Measurements from ENCODE around the gene ERP27.

ERP27 gene

GRCh38 chr12:14984036-14984435 is 45.7 kb upstream of the ERP27 start:
- no peak overlapping the region for H3K27ac ChIP-seq (ENCODE audit: low read length)
- TF ChIP-seq EZH2phosphoT487 (IDR thresholded peaks at IDR 0.05; ENCODE audit: low read length) (no peak), EZH2 (optimal IDR thresholded peaks at IDR 0.05; ENCODE audit: low read depth, low read length) (no peak)
- TF ChIP-seq, protein P1, sequence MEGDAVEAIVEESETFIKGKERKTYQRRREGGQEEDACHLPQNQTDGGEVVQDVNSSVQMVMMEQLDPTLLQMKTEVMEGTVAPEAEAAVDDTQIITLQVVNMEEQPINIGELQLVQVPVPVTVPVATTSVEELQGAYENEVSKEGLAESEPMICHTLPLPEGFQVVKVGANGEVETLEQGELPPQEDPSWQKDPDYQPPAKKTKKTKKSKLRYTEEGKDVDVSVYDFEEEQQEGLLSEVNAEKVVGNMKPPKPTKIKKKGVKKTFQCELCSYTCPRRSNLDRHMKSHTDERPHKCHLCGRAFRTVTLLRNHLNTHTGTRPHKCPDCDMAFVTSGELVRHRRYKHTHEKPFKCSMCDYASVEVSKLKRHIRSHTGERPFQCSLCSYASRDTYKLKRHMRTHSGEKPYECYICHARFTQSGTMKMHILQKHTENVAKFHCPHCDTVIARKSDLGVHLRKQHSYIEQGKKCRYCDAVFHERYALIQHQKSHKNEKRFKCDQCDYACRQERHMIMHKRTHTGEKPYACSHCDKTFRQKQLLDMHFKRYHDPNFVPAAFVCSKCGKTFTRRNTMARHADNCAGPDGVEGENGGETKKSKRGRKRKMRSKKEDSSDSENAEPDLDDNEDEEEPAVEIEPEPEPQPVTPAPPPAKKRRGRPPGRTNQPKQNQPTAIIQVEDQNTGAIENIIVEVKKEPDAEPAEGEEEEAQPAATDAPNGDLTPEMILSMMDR (IDR thresholded peaks at IDR 0.05; ENCODE audit: low read length) = no peak
- no peaks in the 10 kb centered on the region for H3F3A ChIP-seq (ENCODE audit: insufficient read depth, low read length)
- no peaks in the 10 kb centered on the region for H3K79me2 ChIP-seq (ENCODE audit: low read length)
- H3K4me3 ChIP-seq (ENCODE audit: low read length) = no peak overlapping the region
- peaks cover 25% of the 10 kb centered on the region for H3K4me1 ChIP-seq (ENCODE audit: low read length)
- no peaks in the 10 kb centered on the region for H3K27me3 ChIP-seq (replicated peaks; ENCODE audit: insufficient read depth, low read length)
- no peaks in the 10 kb centered on the region for H3K9me2 ChIP-seq (replicated peaks; ENCODE audit: insufficient read depth, low read length)
- no peak for DNase-seq
- H3K9ac ChIP-seq (ENCODE audit: low read length) = no peak overlapping the region
- no peak overlapping the region for H3K4me2 ChIP-seq (ENCODE audit: low read depth, low read length)
- no peak overlapping the region for H2AFZ ChIP-seq (ENCODE audit: low read length)
- no peaks in the 10 kb centered on the region for H3K9me3 ChIP-seq (replicated peaks; ENCODE audit: insufficient read depth, low read length)
- no peaks in the 10 kb centered on the region for H4K20me1 ChIP-seq (ENCODE audit: insufficient read depth, low read length)
- no peaks in the 10 kb centered on the region for H3K36me3 ChIP-seq (replicated peaks; ENCODE audit: insufficient read depth, low read length)

GRCh38 chr12:14982991-14983390 is 44.7 kb upstream of the ERP27 start:
- Histone ChIP-seq H3K4me3 (ENCODE audit: low read length) (no peak overlapping the region), H3K9ac (ENCODE audit: low read length) (no peak overlapping the region), H3F3A (ENCODE audit: insufficient read depth, low read length) (no peaks in the 10 kb centered on the region), H2AFZ (ENCODE audit: low read length) (peak overlapping the region; percentile 13), H3K9me3 (replicated peaks; ENCODE audit: insufficient read depth, low read length) (no peaks in the 10 kb centered on the region), H3K4me1 (ENCODE audit: low read length) (peaks cover 16% of the 10 kb centered on the region), H4K20me1 (ENCODE audit: insufficient read depth, low read length) (no peaks in the 10 kb centered on the region), H3K27ac (ENCODE audit: low read length) (peak overlapping the region; percentile 13; the same call in 1 of the 2 replicates), H3K79me2 (ENCODE audit: low read length) (no peaks in the 10 kb centered on the region), H3K36me3 (replicated peaks; ENCODE audit: insufficient read depth, low read length) (no peaks in the 10 kb centered on the region), H3K4me2 (ENCODE audit: low read depth, low read length) (peak overlapping the region; percentile 10), H3K9me2 (replicated peaks; ENCODE audit: insufficient read depth, low read length) (no peaks in the 10 kb centered on the region), H3K27me3 (replicated peaks; ENCODE audit: insufficient read depth, low read length) (no peaks in the 10 kb centered on the region)
- peak; percentile 50 for DNase-seq
- TF ChIP-seq, protein P1 (IDR thresholded peaks at IDR 0.05; ENCODE audit: low read length) = no peak
- TF ChIP-seq EZH2 (optimal IDR thresholded peaks at IDR 0.05; ENCODE audit: low read depth, low read length) (no peak), EZH2phosphoT487 (IDR thresholded peaks at IDR 0.05; ENCODE audit: low read length) (no peak)

- Histone ChIP-seq H3K4me3 (ENCODE audit: low read length) (no peak overlapping the region), H4K20me1 (ENCODE audit: insufficient read depth, low read length) (no peaks in the 10 kb centered on the region), H3K9me2 (replicated peaks; ENCODE audit: insufficient read depth, low read length) (no peaks in the 10 kb centered on the region), H3F3A (ENCODE audit: insufficient read depth, low read length) (no peaks in the 10 kb centered on the region), H3K27ac (ENCODE audit: low read length) (peak overlapping the region; percentile 13; the same call in 1 of the 2 replicates), H3K4me2 (ENCODE audit: low read depth, low read length) (peak overlapping the region; percentile 10), H3K4me1 (ENCODE audit: low read length) (peaks cover 12% of the 10 kb centered on the region), H3K9ac (ENCODE audit: low read length) (no peak overlapping the region), H2AFZ (ENCODE audit: low read length) (peak overlapping the region; percentile 13), H3K79me2 (ENCODE audit: low read length) (no peaks in the 10 kb centered on the region), H3K36me3 (replicated peaks; ENCODE audit: insufficient read depth, low read length) (no peaks in the 10 kb centered on the region), H3K27me3 (replicated peaks; ENCODE audit: insufficient read depth, low read length) (no peaks in the 10 kb centered on the region), H3K9me3 (replicated peaks; ENCODE audit: insufficient read depth, low read length) (no peaks in the 10 kb centered on the region)
- TF ChIP-seq, protein P1 (IDR thresholded peaks at IDR 0.05; ENCODE audit: low read length) = no peak
- TF ChIP-seq EZH2 (optimal IDR thresholded peaks at IDR 0.05; ENCODE audit: low read depth, low read length) = no peak
- TF ChIP-seq EZH2phosphoT487 (IDR thresholded peaks at IDR 0.05; ENCODE audit: low read length) = no peak
- no peak for DNase-seq
Measured at GRCh38 chr12:14982562-14982961, 44.2 kb upstream of the ERP27 start.

All from MM.1S (cell line).